Amygdala (tissue), 56 donors: ENCODE results near the gene SEPHS1.
A peak's percentile ranks its signal among the peaks of the same experiment; 100 is the strongest.
"Not testable (repeated sequence)": the region's sequence is repeated elsewhere in the genome, so short reads cannot be mapped to it uniquely, and the experiment has no call there.

Experiments used
- DNase-seq, 56 donors: peaks; one replicate each; lab custom pipeline; 2025; lab: John Stamatoyannopoulos, UW

The SEPHS1 gene

DNA sequence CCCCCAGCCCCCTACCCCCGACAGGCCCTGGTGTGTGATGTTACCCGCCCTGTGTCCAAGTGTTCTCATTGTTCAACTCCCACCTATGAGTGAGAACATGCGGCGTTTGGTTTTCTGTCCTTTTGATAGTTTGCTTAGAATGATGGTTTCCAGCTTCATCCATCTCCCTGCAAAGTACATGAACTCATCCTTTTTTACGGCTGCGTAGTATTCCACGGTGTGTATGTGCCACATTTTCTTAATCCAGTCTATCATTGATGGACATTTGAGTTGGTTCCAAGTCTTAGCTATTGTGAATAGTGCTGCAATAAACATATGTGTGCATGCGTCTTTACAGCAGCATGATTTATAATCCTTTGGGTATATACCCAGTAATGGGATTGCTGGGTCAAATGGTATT, 17.1 kb downstream of the SEPHS1 start:
- not testable (repeated sequence) for DNase-seq

- no peak for DNase-seq
Measured at GRCh38 chr10:13329565-13329964, 18.5 kb downstream of the SEPHS1 start.

- DNase-seq: no peak
Measured at GRCh38 chr10:13328613-13329012, 19.5 kb downstream of the SEPHS1 start.

- DNase-seq: no peak
Measured at GRCh38 chr10:13328126-13328525, 20.0 kb downstream of the SEPHS1 start.

DNA sequence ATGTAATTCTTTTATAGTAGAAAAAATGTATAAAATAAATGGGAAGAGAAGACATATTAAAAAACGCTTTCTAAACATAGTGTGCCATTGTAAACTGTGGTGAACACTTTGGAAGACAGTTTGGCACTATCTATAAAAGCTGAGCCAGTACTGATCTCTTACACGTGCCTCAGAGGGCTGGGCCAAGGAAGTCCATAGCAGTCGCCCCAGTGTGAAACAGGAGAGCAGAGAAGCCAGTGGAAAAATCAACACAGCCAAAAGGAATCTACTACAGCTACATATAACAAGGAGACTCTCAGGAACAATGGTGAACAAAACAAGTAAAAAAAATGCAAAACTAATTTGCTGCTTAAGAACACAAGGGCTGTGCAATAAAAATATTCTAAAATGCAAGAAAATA, 20.6 kb downstream of the SEPHS1 start:
- no peak for DNase-seq

DNA sequence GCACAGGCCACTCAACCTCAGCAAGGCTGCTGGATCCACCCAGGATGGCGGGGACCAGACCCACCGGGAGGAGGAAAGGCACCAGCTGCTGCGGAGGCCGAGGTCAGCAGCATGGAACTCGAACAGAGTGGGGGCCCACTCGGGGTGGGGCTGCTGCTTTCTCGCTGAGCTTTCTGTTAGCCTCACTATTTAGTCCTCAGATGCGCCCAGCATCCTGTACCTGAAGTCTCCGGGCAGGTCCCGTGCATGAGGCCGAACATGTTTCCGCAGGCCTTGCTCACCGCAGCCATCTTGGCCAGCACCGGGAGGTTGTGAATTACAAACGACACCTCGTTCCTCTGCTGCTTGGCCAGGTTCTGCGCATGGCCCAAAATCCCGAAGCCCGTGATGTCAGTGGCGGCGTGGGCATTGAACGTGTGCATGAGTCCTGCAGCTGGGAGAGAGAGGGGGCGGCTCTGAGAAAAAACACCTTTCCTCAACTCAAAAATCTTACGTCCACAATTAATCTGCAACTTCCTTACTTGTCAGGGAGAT, 25.4 kb downstream of the SEPHS1 start:
- no peak for DNase-seq

GRCh38 chr10:13321576-13321975, 26.5 kb downstream of the SEPHS1 start:
- no peak for DNase-seq

DNA sequence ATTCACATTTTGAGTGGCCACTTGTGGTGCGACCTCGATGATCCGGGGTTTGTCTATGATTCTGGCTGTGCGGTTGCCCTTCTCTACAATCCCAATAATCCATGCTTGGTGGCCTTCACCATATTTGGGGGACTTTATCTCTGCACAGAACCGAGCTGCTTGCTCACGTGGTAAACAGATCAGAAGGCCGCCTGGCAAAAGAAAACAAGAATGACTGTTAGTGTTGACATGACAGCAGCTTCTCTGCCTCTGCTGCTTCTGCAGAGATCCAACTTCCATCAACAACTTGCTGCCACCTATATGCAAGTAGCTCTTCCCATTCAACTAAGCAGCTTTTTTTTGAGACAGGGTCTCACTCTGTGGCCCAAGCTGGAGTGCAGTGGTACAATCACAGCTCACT, 28.9 kb downstream of the SEPHS1 start:
- no peak for DNase-seq

- no peak for DNase-seq
Measured at GRCh38 chr10:13317474-13317873, 30.6 kb downstream of the SEPHS1 start.

DNA sequence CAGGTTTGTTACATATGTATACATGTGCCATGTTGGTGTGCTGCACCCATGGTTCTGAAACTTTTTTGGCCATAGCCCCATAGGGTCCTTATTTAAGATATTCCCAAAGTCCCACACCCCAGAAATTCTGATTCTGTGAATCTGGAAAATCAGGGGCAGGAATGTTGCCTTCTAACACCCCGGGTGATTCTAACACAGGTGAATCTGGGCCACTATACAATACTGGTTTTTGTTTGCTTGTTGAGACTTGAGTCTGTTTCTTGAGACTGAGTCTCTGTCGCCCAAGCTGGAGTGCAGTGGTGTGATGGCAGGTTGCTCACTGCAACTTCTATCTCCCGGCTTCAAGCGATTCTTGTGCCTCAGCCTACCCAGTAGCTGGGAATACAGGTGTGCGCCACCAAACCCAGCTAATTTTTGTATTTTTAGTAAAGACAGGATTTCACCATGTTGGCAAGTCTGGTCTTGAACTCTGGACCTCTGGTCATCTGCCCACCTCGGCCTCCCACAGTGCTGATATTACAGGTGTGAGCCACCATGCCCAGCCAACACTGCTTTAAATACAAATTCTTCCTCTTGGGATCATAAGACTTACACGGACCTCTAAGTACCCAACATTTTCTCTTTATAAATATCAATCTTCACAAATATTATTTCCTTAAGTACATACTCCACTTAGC, 31.3 kb downstream of the SEPHS1 start:
- no peak for DNase-seq

DNA sequence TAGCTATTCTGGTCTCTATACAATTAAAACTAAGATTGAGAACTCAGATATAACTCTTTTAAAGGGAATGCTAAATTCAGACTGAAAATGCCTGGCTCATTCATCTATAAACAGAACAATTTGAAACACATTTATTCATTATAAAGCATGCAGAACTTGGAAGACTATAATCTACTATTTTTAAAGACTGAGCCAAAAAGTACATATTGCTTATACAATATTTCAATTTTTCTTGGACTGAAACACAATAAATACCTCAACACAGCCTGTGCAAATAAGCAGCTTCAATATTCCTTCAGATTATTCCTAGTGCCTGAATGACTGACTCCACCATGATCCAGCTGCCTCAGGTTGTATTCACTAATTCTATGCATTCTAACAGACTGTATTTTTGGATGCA, 32.7 kb downstream of the SEPHS1 start:
- no peak for DNase-seq

DNA sequence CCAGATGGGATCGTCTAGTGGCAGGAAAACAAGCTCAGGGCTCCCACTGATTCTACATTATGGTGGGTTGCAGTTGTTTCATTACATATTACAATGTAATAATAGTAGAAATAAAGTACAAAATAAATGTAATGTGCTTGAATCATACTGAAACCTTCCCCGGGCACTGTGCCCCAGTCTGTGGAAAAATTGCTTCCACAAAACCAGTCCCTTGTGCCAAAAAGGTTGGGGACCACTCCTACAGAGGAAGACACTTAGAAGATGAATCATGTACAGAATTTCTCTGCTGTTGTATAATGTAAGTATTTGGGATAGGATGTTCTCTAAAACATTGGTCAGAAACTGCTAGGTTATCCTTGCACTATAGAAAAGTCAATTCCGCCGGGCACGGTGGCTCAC, 36.9 kb downstream of the SEPHS1 start:
- DNase-seq: no peak

DNA sequence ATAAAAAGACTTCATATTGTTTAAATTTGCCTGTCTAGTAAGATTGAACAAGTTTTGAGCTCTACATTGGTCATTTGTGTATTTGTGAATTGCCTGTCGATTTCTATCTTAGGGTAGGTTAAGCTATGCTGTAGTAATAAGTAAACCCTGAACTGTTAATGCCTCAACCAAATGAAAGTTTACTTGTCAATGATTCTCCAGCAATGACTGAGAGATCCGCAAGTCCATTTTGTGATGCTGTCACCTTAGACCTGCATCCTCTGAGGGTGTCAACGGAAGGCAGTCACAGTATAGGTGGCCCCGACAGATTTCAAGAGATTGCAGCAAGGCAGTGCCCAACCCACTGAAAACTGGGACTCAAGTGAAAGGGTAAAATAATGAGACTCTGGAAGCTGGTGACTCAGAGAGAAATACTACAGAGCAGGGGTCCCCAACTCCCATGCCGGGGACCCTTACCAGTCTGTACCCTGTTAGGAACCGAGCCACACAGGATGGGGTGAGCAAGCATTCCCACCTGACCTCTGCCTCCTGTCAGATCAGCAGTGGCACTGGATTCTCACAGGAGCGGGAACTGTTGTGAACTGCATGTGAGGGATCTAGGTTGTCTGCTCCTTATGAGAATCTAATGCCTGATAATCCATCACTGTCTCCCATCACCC, 37.4 kb downstream of the SEPHS1 start:
- no peak for DNase-seq

GRCh38 chr10:13309792-13310191, 38.3 kb downstream of the SEPHS1 start:
- no peak for DNase-seq

DNA sequence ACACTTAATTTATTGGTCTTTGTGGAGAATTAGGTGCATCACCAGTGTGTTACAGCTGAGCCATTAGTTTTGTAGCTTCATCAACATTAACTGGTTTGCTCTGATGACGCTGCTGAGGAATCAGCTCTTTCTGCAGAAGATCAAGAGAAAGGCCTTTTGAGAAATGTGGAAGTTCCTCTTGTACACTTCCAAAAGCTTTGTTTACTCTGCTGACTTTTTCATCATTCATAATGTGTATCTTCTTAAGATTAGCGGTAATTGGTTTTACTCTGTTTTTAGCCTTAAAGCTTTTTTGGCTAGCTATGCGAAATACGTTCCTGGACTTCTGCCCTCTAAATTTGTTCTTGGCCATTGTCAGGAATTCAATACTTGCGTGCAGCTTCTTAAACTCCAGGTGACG, 40.0 kb downstream of the SEPHS1 start:
- DNase-seq: no peak

DNA sequence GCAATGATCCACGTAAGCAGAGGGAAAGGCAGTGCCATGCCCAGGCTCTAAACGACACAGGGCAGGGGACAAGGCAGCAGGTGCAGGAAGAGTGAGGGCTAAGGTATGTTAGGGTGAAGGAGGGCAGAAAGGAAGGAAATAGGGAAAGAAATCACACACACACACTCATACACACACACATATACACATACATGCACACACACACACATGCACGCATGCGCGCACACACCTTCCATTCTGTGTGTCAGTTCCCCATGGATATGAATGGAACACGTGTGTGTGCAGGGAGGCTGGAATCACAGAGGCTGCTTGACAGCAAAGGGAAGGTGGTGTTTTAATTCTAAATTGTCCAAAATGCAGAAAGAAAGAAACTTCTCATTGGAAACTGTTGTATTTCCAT, 42.0 kb downstream of the SEPHS1 start:
- DNase-seq: no peak

DNA sequence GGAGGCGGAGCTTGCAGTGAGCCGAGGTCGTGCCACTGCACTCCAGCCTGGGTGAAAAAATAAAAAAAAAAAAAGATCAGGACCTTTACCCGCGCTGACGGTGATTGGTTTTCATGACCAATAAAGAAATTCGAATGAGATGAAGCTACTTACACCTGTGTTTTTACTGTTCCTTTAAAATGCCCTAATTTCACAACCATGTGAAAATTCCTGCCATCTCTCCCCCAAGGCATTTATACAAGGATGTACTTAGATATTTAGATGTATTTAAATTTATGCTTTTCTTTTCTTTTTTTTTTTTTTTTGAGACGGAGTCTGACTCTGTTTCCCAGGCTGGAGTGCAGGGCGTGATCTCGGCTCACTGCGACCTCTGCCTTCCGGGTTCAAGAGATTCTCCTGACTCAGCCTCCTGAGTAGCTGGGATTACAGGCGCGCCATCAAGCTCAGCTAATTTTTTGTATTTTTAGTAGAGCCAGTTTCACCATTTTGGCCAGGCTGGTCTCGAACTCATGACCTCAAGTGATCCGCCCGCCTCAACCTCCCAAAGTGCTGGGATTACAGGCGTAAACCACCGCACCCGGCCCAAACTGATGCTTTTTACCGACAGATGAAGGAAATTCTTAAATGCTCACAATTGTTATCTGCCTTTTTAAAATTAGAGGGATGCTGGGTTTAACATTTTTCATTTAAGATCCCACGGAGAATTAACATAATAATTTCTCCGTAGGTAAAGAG, 45.1 kb downstream of the SEPHS1 start:
- no peak for DNase-seq

GRCh38 chr10:13299437-13300287, 48.4 kb downstream of the SEPHS1 start, which contains the start of gene PHYH:
PHYH (minus strand) TSS chr10:13300064; CDS start chr10:13300042, 22 bp downstream.
- peak in 55 of 56 donors; percentile 34 to 93 (median 76) for DNase-seq

DNA sequence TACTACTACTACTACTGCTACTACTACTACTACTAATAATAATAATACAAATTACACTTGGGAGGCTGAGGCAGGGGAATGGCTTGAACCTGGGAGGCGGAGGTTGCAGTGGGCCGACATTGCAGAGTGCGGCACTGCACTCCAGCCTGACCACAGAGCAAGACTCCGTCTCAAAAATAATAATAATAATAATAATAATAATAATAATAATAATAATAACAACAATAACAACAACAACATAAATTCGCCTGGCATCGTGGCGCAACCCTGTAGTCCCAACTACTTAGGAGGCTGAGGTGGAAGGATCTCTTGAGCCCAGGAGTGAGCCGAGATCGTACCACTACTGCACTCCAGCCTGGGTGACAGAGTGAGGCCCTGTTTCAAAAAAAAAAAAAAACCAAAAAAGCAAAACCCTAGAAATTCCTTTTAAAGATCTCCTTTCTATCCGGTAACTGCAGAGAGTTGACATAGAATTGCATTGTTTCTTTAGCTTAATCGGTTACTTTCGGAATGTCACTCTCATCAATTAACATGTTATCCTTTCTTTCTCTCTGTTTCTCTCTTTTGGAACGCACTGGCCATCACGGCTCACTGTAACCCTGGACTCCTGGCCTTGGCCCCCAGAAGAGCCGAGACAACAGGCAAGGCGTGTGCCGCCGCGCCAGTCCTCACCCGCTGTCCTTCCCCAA, 49.2 kb downstream of the SEPHS1 start:
- DNase-seq: no peak

DNA sequence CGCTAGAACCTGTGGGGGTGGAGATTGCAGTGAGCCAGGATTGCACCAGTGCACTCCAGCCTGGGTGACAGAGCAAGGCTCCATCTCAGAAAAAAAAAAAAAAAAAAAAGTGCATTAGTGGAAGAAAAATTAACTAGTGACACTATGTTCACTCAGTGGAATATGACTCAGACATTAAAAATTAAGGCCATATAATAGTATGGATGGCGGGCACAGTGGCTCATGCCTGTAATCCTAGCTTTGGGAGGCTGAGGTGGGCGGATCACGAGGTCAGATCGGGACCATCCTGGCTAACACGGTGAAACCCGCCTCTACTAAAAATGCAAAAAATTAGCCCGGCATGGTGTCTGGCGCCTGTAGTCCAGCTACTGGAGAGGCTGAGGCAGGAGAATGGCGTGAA, 51.6 kb downstream of the SEPHS1 start:
- no peak for DNase-seq
